ENCODE data around the gene MARCHF2.

The MARCHF2 gene

GRCh38 chr19:8452446-8453123 lies 39.5 kb downstream of the MARCHF2 start:
- H3K4me2 ChIP-seq (ENCODE audit: low read length): no peak overlapping the region
- no peaks in the 10 kb centered on the region for H3K27me3 ChIP-seq (ENCODE audit: insufficient read depth, low read length)
- peaks cover 49% of the 10 kb centered on the region for H3K4me1 ChIP-seq (ENCODE audit: insufficient read depth, low read length, severe bottlenecking)
- H2AFZ ChIP-seq (ENCODE audit: low read length): no peak overlapping the region
- H3F3A ChIP-seq (ENCODE audit: insufficient read depth, low read length): no peaks in the 10 kb centered on the region; the same call in 1 of the 2 replicates
- H3K9me3 ChIP-seq (ENCODE audit: low read length): no peaks in the 10 kb centered on the region
- H3K9ac ChIP-seq (ENCODE audit: low read length): no peak overlapping the region
- peaks cover 75% of the 10 kb centered on the region for H3K36me3 ChIP-seq (ENCODE audit: insufficient read depth, low read length)
- no peak overlapping the region for H3K4me3 ChIP-seq (ENCODE audit: low read depth, low read length, poor library complexity, severe bottlenecking)
- no peaks in the 10 kb centered on the region for H3K9me2 ChIP-seq (ENCODE audit: low read depth, low read length)
- peaks cover 7% of the 10 kb centered on the region; the same call in 1 of the 2 replicates for H4K20me1 ChIP-seq (ENCODE audit: insufficient read depth, low read length)
- H3K27ac ChIP-seq (ENCODE audit: low read depth, low read length, poor library complexity, severe bottlenecking): no peak overlapping the region
- TF ChIP-seq CTCF (IDR thresholded peaks at IDR 0.05; ENCODE audit: low read length) (no peak), EZH2 (IDR thresholded peaks at IDR 0.05; ENCODE audit: borderline replicate concordance, low read length) (no peak)
- peaks cover 99% of the 10 kb centered on the region for H3K79me2 ChIP-seq (ENCODE audit: insufficient read depth, low read length)

GRCh38 chr19:8453616-8454015 lies 40.5 kb downstream of the MARCHF2 start:
- no peaks in the 10 kb centered on the region; the same call in 1 of the 2 replicates for H3F3A ChIP-seq (ENCODE audit: insufficient read depth, low read length)
- no peaks in the 10 kb centered on the region for H3K9me3 ChIP-seq (ENCODE audit: low read length)
- no peak overlapping the region for H3K4me2 ChIP-seq (ENCODE audit: low read length)
- H3K9me2 ChIP-seq (ENCODE audit: low read depth, low read length): no peaks in the 10 kb centered on the region
- H3K36me3 ChIP-seq (ENCODE audit: insufficient read depth, low read length): peaks cover 80% of the 10 kb centered on the region
- H3K9ac ChIP-seq (ENCODE audit: low read length): no peak overlapping the region
- no peak overlapping the region for H2AFZ ChIP-seq (ENCODE audit: low read length)
- H3K27me3 ChIP-seq (ENCODE audit: insufficient read depth, low read length): no peaks in the 10 kb centered on the region
- peaks cover 99% of the 10 kb centered on the region for H3K79me2 ChIP-seq (ENCODE audit: insufficient read depth, low read length)
- TF ChIP-seq EZH2 (IDR thresholded peaks at IDR 0.05; ENCODE audit: borderline replicate concordance, low read length): no peak
- TF ChIP-seq CTCF (IDR thresholded peaks at IDR 0.05; ENCODE audit: low read length): no peak
- peaks cover 49% of the 10 kb centered on the region for H3K4me1 ChIP-seq (ENCODE audit: insufficient read depth, low read length, severe bottlenecking)
- H3K27ac ChIP-seq (ENCODE audit: low read depth, low read length, poor library complexity, severe bottlenecking): no peak overlapping the region
- H3K4me3 ChIP-seq (ENCODE audit: low read depth, low read length, poor library complexity, severe bottlenecking): no peak overlapping the region
- H4K20me1 ChIP-seq (ENCODE audit: insufficient read depth, low read length): peaks cover 5% of the 10 kb centered on the region; the same call in 1 of the 2 replicates

DNA sequence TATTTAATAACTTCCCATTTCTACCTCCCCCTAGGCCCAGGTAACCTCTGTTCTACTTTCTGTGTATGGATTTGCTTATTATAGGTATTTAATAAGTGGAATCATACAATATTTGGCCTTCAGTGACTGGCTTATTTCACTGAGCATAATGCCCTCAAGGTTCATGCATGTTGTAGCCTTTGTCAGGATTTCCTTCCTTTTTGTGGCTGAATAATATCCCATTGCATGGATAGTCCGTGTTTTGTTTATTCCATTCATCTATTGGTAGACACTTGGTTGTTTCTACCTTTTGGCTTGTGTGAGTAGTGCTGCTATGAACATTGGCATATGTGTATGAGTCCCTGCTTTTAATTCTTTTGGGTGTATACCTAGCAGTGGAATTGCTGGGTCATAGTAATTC lies 41.1 kb downstream of the MARCHF2 start:
- H3K27ac ChIP-seq (ENCODE audit: low read depth, low read length, poor library complexity, severe bottlenecking): no peak overlapping the region
- H4K20me1 ChIP-seq (ENCODE audit: insufficient read depth, low read length): peaks cover 5% of the 10 kb centered on the region; the same call in 1 of the 2 replicates
- peaks cover 99% of the 10 kb centered on the region for H3K79me2 ChIP-seq (ENCODE audit: insufficient read depth, low read length)
- H3K36me3 ChIP-seq (ENCODE audit: insufficient read depth, low read length): peaks cover 86% of the 10 kb centered on the region
- peaks cover 43% of the 10 kb centered on the region for H3K4me1 ChIP-seq (ENCODE audit: insufficient read depth, low read length, severe bottlenecking)
- H3F3A ChIP-seq (ENCODE audit: insufficient read depth, low read length): no peaks in the 10 kb centered on the region; the same call in 1 of the 2 replicates
- TF ChIP-seq CTCF (IDR thresholded peaks at IDR 0.05; ENCODE audit: low read length) (no peak), EZH2 (IDR thresholded peaks at IDR 0.05; ENCODE audit: borderline replicate concordance, low read length) (no peak)
- no peaks in the 10 kb centered on the region for H3K27me3 ChIP-seq (ENCODE audit: insufficient read depth, low read length)
- H3K9me3 ChIP-seq (ENCODE audit: low read length): no peaks in the 10 kb centered on the region
- no peaks in the 10 kb centered on the region for H3K9me2 ChIP-seq (ENCODE audit: low read depth, low read length)
- no peak overlapping the region for H2AFZ ChIP-seq (ENCODE audit: low read length)
- no peak overlapping the region for H3K4me3 ChIP-seq (ENCODE audit: low read depth, low read length, poor library complexity, severe bottlenecking)
- H3K9ac ChIP-seq (ENCODE audit: low read length): no peak overlapping the region
- no peak overlapping the region for H3K4me2 ChIP-seq (ENCODE audit: low read length)
